K562 (cell line): ENCODE results near the gene SLC13A3. TPM values are rescaled to one million over a fixed set of nuclear protein-coding genes. Genes with fewer than 3 reads are reported as not detected.

Experiments used
- ATAC-seq: fragments of 200-7000 bp; cut with Tn5 transposase; 3 replicates; pipeline ENCODE4 v1.9.1; 2020; ENCODE audit warnings: moderate library complexity
- BruUV-seq: library from RNA; stranded (reverse); fragments of 400-500 nt; replicated peaks from 2 replicates; lab custom pipeline; 2021; lab: Mats Ljungman, UMichigan
- CTCF ChIA-PET: fragments of 300-600 bp; formaldehyde crosslinking; extraction: SDS; loops from one replicate; lab custom pipeline; 2021; ENCODE audit warnings: low intra/inter-chr PET ratio; lab: Yijun Ruan, JAX
- POLR2A ChIA-PET: fragments of 300-600, 350-650 bp; sonication (Branson Sonifier 250); formaldehyde crosslinking; extraction: SDS; loops from one replicate; lab custom pipeline; 2021; ENCODE audit warnings: antibody characterized with exemption, inconsistent platforms; lab: Yijun Ruan, JAX
- DNase-seq, 4 experiments: peaks; one replicate each; pipeline versions ENCODE4 v3.0.0 to v3.0.0-alpha.2; 2011 to 2018; ENCODE audit warnings: low spot score in 3 of 4, mixed read lengths in 3 of 4; ENCODE audit errors: extremely low read depth in 1 of 4
- FAIRE-seq: peaks from 2 replicates; lab custom pipeline; 2011; peaks lifted over from hg19 to GRCh38; lab: Jason Lieb, UNC
- H2AFZ ChIP-seq: 2 replicates; pipeline ENCODE4 v1.6.0; 2011; ENCODE audit warnings: low read depth, low read length, control low read depth, inconsistent platforms
- H3K27ac ChIP-seq: fragments of 200-600 bp; 3 replicates; pipeline ENCODE4 v1.8.0; 2011; ENCODE audit warnings: low read depth, mild to moderate bottlenecking, control low read depth, inconsistent platforms, low read length, moderate library complexity, mixed read lengths; ENCODE audit errors: extremely low read depth
- H3K27me3 ChIP-seq, 2 experiments: fragments of 300-600 bp in 1 of 2; 2 replicates in 1 of 2; 3 replicates in 1 of 2; pipeline versions ENCODE4 v1.6.0 to v1.8.0; 2011; ENCODE audit warnings: inconsistent platforms in 2 of 2, low read length in 2 of 2, mild to moderate bottlenecking in 1 of 2, mixed read lengths in 1 of 2, moderate library complexity in 1 of 2; ENCODE audit not compliant: control insufficient read depth in 2 of 2, insufficient read depth in 2 of 2
- H3K36me3 ChIP-seq: fragments of 300-600 bp; 3 replicates; pipeline ENCODE4 v1.8.0; 2011; ENCODE audit warnings: mild to moderate bottlenecking, low read length, inconsistent platforms; ENCODE audit not compliant: control insufficient read depth, insufficient read depth
- H3K4me1 ChIP-seq, 2 experiments: fragments of 200-600 bp in 1 of 2; replicated peaks in 1 of 2; 2 replicates in 1 of 2; 3 replicates in 1 of 2; pipeline versions ENCODE4 v1.5.1 to v1.8.0; 2011; ENCODE audit warnings: inconsistent platforms in 2 of 2, low read length in 2 of 2, mild to moderate bottlenecking in 1 of 2, mixed read lengths in 1 of 2, moderate library complexity in 1 of 2; ENCODE audit not compliant: control insufficient read depth in 2 of 2, insufficient read depth in 2 of 2
- H3K4me2 ChIP-seq: 2 replicates; pipeline ENCODE4 v1.6.1; 2011; ENCODE audit warnings: low read length, control low read depth, inconsistent platforms, mixed read lengths; ENCODE audit not compliant: insufficient read depth
- H3K4me3 ChIP-seq: fragments of 200-600 bp; sonication (generic), shearing (Covaris generic); 2 replicates; pipeline ENCODE4 v1.5.1; 2016; ENCODE audit warnings: control low read depth, inconsistent platforms
- H3K79me2 ChIP-seq: fragments of 200-600 bp; 3 replicates; pipeline ENCODE4 v1.8.0; 2011; ENCODE audit warnings: low read length, inconsistent platforms; ENCODE audit not compliant: control insufficient read depth, insufficient read depth
- H3K9ac ChIP-seq, 2 experiments: 2 replicates each; pipeline versions ENCODE4 v1.6.0 to v1.6.1; 2011; ENCODE audit warnings: low read depth in 2 of 2, low read length in 2 of 2, control low read depth in 1 of 2, inconsistent platforms in 1 of 2, mild to moderate bottlenecking in 1 of 2, mixed read lengths in 1 of 2; ENCODE audit not compliant: insufficient read depth in 1 of 2
- H3K9me1 ChIP-seq: one replicate; pipeline ENCODE4 v1.6.0; 2011; ENCODE audit warnings: inconsistent platforms, mild to moderate bottlenecking, low read length, moderate library complexity; ENCODE audit not compliant: control insufficient read depth, insufficient read depth
- H3K9me3 ChIP-seq: replicated peaks from 2 replicates; pipeline ENCODE4 v1.5.1; 2011; ENCODE audit warnings: low read depth, low read length, inconsistent platforms; ENCODE audit not compliant: control insufficient read depth, insufficient read depth
- H4K20me1 ChIP-seq: replicated peaks from 2 replicates; pipeline ENCODE4 v1.6.1; 2011; ENCODE audit warnings: low read length, inconsistent platforms, mixed read lengths; ENCODE audit not compliant: control insufficient read depth, insufficient read depth
- FOXM1 ChIP-seq, 2 experiments: fragments of 450-650 bp in 1 of 2; sonication (generic) in 1 of 2; formaldehyde crosslinking in 1 of 2; IDR thresholded peaks; 2 replicates each; pipeline versions ENCODE4 v1.6.1 to v1.9.0; 2017 to 2022; ENCODE audit warnings: low read depth in 2 of 2, mild to moderate bottlenecking in 2 of 2, missing genetic modification reagents in 1 of 2, moderate library complexity in 1 of 2
- GABPA ChIP-seq: fragments of 200-800 bp; sonication (Bioruptor generic); conservative IDR thresholded peaks from 2 replicates; pipeline ENCODE4 v1.6.1; 2016; ENCODE audit warnings: low read depth, missing genetic modification characterization, missing compliant biosample characterization
- WGBS: fragments of 100-300 bp; shearing (Covaris generic); methylation state at CpG from one replicate; pipeline ENCODE4 v1.1.6; 2016; ENCODE audit warnings: low coverage, mixed read lengths; ENCODE audit not compliant: insufficient coverage; ENCODE audit errors: missing lambda C conversion rate; 5-methylcytosine and 5-hydroxymethylcytosine counted together
- in situ Hi-C: fragments of 300-500 bp; cut with MboI; formaldehyde crosslinking; loops from 4 replicates; pipeline ENCODE4 v1.15.0; 2018; ENCODE audit warnings: inconsistent platforms, mixed read lengths
- intact Hi-C: fragments of 100-400 bp; cut with micrococcal nuclease; formaldehyde crosslinking; loops from 2 replicates; pipeline ENCODE4 v1.14.2; 2022
- polyA plus RNA-seq, 8 experiments: library from polyadenylated mRNA; depleted of rRNA in 4 of 8; stranded (reverse) in 5 of 8; unstranded in 3 of 8; fragments of >200 nt; fragmentation: Nextera tagmentation in 2 of 8; fragmentation: Illumina TruSeq in 1 of 8; extraction: Ambion mirVana in 2 of 8; extraction: Trizol in 1 of 8; gene quantifications; 2 replicates each; pipeline versions ENCODE4 v1.2.1 to v1.2.3, GENCODE V29; 2011 to 2014; ENCODE audit warnings: inconsistent platforms in 1 of 8, missing spikeins in 1 of 8
- total RNA-seq, 7 experiments: library from RNA; depleted of rRNA in 6 of 7; stranded (reverse); fragments of >200 nt in 6 of 7; fragmentation: Illumina TruSeq in 2 of 7; extraction: Trizol in 2 of 7; gene quantifications; 2 replicates each; pipeline versions ENCODE4 v1.2.1 to v1.2.3, GENCODE V29; 2011 to 2021; ENCODE audit warnings: low replicate concordance in 1 of 7
- TF ChIP-seq, protein P1 (sequence below), 3 experiments: fragments of 200-800 bp in 1 of 3; sonication (Bioruptor generic) in 1 of 3; sonication (generic) in 1 of 3; formaldehyde crosslinking in 1 of 3; IDR thresholded peaks; 2 replicates each; pipeline versions ENCODE4 v1.6.1 to v1.8.0; 2016 to 2022; ENCODE audit warnings: mild to moderate bottlenecking in 2 of 3, missing compliant biosample characterization in 2 of 3, missing genetic modification characterization in 2 of 3, missing genetic modification reagents in 1 of 3

Gene SLC13A3
- total and polyA plus RNA-seq, 9 of the 15 experiments (the other 6 are each of a cell fraction or from before 2014, with no cell fraction given), result 5.5 to 16.4 (median 8.5) TPM

DNA sequence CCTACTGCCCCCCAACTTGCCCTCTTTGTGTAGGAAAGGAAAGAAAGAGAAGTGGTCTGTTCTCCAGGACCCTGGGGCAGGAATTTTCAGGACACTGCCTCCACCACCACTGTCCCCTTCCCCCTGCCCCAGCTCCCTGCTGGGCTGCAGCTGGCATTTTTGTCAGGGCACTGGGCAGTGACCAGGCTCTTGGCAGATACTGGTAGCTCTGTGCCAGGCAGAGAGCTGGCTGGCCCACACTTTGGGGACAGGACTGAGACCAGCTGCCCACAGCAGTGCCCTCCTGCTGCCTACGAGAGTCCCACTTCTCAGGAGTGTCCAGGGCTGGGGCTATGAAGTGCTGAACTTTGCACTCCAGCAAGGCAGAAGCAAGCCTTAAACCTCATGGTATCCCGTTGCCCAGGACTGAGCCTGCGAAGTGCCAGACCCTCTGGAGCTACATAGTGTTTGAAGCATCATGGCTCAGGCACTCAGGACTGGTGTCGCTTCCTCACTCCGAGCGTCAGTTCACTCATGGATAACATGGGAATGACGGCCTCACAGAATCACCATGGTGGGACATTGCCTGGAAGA is 19.3 kb downstream of the SLC13A3 start:
- WGBS, result 76% methylated on average over 7 of the region's 7 CpGs
- Histone ChIP-seq H3K9ac (peak overlapping the region in 1 of 2 experiments; percentile 63; a peak in 1 of 4 replicates), H3K79me2 (no peaks in the 10 kb centered on the region), H3K9me3 (no peaks in the 10 kb centered on the region), H4K20me1 (no peaks in the 10 kb centered on the region), H3K4me1 (peaks cover 12 to 17% of the 10 kb centered on the region in 2 experiments; a peak in 4 of 5 replicates), H3K36me3 (no peaks in the 10 kb centered on the region), H3K4me2 (no peak overlapping the region), H2AFZ (no peak overlapping the region), H3K27ac (no peak overlapping the region), H3K4me3 (no peak overlapping the region), H3K9me1 (no peaks in the 10 kb centered on the region), H3K27me3 (no peaks in the 10 kb centered on the region)
- ATAC-seq (no peak), DNase-seq (no peak), FAIRE-seq (no peak)
- BruUV-seq, result no TSS peak
- intact Hi-C loops, result no loop called here
- ChIA-PET CTCF (interaction anchor here (0.6 kb wide), 1 partner anchor 501 kb away, joined by 3 read pairs; no protein-coding TSS in a partner anchor), POLR2A (interaction anchor here (0.7 kb wide), 1 partner anchor 21 kb away, joined by 3 read pairs; no protein-coding TSS in a partner anchor)
- in situ Hi-C loops, result no loop called here
- TF ChIP-seq GABPA (tag) (no peak), FOXM1 (IDR thresholded peaks at IDR 0.05; ENCODE audit: low read depth) (no peak), FOXM1 (CRISPR knock-in tag; IDR thresholded peaks at IDR 0.05; ENCODE audit: low read depth) (no peak)

DNA sequence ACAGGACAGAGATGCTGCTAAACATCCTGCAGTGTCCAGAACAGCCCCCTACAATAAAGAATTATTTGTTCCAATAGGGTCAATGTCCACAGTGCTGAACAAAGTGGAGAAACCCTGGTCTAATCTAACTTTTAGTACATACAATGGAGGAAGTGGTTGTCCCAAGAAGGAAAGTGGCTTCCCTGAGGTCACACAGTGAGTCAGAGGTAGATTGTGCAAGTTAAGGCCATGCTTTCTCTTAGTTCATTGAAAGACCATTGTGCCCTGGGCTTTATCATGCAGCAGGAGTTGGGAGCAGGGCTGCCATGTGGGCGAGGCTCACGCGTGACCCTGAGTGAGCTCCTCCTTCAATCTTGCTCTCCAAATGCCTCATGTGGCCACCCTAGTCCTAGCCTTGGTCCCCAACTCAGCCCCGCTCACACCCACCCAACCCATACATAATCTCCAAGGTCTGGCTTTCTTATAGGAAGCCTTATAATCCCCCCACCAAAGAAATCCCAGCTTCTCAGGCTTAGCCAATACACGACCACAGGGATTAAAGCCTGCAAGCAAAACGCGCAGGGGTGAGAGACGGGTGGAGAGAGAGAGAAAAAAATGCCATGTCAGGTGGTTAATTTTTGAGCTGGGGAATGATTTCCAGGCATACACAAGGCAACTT is 19.9 kb downstream of the SLC13A3 start:
- Histone ChIP-seq H2AFZ (peak overlapping the region; percentile 38), H3K4me1 (peaks cover 14 to 15% of the 10 kb centered on the region in 2 experiments; a peak in 4 of 5 replicates), H3K27ac (peak overlapping the region; percentile 26; the same call in 2 of the 3 replicates), H3K36me3 (no peaks in the 10 kb centered on the region), H3K79me2 (no peaks in the 10 kb centered on the region), H3K9me3 (no peaks in the 10 kb centered on the region), H3K9me1 (no peaks in the 10 kb centered on the region), H3K4me3 (no peak overlapping the region), H3K4me2 (no peak overlapping the region), H3K9ac (no peak overlapping the region), H4K20me1 (no peaks in the 10 kb centered on the region), H3K27me3 (no peaks in the 10 kb centered on the region)
- in situ Hi-C loops, result no loop called here
- ATAC-seq (no peak; the same call in 2 of the 3 replicates), DNase-seq (peak in 2 of 4 experiments; percentile 19 to 57), FAIRE-seq (peak; percentile 60)
- 55% methylated on average over 8 of the region's 8 CpGs for WGBS
- intact Hi-C loops, result no loop called here
- no TSS peak for BruUV-seq
- ChIA-PET CTCF (no interaction called here), POLR2A (interaction anchor here (0.7 kb wide), 1 partner anchor 22 kb away, joined by 3 read pairs; no protein-coding TSS in a partner anchor)
- TF ChIP-seq, protein P1, sequence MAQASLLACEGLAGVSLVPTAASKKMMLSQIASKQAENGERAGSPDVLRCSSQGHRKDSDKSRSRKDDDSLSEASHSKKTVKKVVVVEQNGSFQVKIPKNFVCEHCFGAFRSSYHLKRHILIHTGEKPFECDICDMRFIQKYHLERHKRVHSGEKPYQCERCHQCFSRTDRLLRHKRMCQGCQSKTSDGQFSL (CRISPR knock-in tag; IDR thresholded peaks at IDR 0.05), result no peak
- TF ChIP-seq, protein P1 (tag; IDR thresholded peaks at IDR 0.05), result no peak
